ENCODE results near the gene ASAP2.

Gene ASAP2

DNA sequence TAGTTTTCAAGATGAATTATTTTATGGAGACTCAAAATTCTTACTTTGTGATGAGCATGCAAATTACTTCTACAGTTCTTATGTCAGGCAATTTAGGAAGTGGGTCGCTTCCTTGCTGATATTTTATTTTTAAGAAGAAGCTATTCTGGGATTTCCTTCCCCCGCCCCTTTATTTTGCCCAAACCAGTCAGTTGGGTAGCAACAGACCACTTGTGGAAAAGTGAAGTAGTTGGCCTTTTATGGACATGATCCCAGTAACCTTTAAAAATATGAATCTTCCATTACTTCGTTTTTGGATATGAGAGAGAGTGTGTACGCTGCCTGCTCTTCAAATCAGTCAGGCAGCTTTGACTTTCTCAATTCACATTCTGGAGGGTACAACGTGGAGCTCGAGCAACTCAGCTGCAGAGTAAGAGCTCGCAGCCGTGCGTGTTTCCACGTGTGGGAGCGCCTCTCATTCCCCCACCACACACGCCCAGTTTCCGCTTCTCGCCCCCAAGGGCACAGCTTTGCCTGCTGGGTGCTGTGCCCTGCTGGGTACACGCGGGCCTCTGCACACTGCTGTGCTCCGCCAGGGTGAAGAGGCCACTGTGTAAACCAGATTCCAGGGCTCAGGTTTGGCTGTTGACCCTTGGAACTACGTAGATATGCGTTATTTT lies 124.1 kb downstream of the ASAP2 start:
- DNase-seq, result no peak

DNA sequence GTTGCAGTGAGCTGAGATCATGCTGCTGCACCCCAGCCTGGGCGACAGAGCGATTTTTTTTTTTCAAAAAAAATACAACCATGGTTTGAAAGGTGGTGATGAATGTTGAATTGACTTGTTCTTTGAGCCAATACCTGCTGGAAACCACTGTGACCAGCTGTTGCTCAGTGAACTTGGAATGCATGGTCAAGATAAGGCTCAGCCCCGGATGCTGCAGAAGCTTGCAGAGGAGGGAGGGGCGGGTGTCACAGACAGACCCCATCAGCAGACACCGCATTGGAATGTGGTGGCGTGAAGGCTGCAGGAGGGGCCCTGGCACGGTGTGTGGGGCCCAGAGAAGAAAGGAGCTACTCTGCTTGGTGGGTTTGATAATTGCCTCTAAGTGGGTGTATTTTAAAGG lies 125.1 kb downstream of the ASAP2 start:
- DNase-seq, result no peak

DNA sequence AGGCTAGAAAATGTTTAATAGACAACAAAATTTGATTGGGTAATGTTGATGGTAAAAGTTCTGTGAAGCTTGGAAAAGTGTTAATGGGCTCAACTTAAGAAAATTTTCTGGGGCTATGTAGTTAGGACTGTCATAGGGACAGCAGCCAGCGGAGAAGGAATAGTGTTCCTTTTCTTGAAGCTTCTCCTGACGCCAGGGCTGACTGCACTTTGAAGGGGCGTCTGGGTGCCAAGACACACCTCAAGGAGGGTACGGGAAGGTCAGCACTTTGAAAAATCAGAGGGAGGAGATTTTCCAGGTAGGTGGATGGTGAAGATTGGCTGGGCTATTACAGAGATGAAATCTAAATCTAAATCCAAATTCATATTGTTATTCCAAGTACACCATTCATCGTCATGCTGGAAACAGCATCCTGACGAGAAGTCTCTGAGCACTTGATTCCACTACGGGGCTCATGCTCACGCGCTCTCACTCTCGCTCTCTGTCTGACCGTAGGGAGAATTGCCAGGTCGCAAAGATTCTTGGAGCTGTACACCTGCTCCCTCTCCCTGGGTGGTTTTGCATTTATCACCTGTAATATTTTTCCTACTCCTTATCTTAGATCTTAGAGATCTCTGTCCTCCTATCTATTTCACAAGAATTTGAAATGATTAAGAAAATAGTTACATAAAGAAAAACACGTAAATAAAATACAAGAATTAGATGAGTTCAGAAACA lies 125.7 kb downstream of the ASAP2 start:
- no peak for DNase-seq

DNA sequence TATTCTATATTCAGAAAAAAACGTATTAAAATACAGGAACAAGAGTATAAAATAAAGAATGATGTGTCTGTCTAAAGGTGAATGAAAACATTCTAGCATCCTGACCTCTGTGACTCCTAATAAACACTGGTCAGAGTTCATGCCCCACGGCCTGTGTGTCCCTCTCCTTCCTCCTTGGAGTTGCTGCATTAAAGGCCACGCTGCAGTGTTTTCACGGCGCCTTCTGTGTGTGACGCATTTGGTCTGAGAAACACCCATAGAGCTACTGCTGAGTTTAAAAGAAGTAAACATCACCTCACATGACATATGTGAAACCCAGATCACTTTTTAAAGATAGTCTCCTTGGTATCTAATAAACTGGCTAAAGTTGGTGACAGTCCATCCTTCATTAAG lies 126.2 kb downstream of the ASAP2 start:
- no peak for DNase-seq

DNA sequence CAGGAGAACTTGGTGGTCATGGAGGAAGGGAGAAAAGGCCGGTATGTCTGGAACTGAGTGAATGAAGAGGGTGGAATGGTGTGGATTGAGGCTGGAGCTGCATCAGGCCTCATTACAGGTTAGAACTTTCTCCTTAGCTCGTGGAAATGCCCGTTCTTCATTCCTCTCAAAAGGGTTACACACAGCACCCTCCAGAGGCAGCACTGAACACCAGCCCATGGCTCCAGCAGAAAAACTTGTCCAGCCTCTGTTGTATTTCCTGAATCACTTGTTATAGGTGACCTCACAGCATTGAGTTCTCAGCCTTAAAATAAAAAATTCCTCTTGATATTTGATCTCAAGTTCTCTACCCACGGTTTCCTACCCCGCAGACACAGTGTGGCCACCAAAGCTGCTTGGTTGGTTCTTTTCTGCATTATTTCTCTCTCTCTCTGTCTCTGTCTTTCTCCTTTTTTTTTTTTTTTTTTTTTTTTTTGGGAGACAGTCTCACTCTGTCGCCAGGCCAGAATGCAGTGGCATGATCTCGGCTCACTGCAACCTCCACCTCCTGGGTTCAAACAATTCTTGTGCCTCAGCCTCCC lies 127.1 kb downstream of the ASAP2 start:
- DNase-seq, result peak; percentile 3

DNA sequence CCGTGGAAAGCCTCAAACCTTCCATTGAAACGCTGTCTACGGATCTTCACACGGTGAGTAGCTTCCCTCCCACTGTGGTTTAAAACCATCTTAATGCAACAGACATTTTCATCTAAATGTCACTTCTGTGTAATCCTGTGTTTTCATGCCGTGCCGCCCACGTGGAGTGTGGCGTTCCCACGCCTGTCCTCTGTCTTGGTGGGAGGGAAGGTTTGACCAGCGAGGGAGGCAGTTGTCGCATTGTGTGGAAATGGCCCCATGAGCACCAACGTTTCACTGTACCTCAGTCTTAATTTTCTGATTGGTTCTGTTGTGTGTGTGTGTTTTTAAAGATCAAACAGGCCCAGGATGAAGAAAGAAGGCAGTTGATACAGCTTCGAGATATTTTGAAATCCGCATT lies 128.1 kb downstream of the ASAP2 start:
- DNase-seq, result no peak

DNA sequence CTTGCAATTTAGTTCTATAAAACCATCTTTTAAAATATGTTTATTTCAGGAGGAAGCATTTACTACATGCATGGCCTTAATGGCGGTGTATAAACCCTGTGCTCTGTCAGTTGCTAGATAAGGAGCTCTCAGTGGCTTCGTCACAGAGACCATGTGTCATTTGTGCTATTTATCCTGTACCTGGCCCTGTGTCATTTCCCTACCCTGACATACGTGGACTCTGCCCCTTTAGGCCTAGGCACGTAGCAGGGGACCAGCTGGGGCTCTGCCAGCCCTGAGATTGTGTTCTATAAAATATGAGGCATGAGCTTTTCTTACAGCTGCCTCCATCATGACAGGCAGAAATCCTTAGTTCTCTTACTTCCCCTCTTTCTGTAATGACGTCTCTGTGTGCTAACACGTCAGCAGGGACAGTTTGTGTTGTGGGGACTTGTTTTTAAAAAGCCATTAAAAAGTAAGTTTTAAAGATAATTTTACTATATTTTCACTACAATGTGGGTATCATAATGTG lies 128.8 kb downstream of the ASAP2 start:
- no peak for DNase-seq

DNA sequence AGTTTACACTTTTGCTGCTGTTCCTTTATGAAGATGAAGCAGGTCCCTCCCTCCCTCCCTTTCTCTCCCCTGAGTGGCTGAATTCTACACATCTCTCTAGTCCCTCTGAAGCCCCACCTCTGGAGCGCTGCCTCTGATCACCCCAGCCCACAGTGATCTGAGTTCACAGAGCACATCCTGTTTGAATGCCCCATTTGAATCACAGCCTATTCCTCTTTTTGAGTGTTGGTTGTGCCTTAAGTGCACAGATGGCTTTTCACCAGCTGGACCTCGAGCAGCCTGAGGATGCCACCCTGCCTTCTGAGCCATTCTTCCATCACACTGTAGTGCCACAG lies 129.6 kb downstream of the ASAP2 start:
- no peak for DNase-seq

DNA sequence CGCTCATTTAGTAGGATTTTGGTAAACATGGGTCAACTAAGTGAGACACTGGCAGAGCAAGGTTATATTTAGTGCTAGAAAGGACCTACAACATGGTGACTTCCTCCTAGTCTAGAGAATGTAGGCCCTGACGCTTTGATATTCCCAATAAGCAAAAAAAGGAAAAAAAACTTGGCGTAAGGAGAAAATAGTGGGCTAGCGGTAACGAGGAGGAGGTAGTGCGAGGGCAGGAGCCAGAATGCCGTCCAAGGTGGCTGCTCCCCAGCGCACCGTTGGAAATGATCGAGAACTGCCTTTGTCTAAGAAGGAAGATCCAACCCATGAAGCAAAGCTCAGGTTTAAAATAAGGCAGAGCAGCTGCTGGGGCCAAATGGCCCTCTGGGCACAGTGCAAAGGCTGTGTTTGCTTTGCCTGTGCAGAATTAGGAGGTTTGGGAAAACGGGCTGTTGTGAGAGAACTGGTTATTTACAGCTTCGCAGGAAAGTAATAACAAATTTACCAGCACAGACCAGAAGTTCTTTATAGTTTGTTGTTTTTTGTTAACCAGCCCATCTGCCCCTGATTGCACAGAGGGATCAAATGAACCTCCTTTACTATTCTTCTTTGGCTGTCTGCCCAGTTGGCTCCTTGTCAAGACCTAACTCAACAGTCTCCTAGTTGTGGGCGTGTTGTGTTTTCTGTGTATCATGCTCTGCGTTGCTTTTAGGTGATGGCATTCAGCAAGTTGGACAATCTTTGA lies 130.1 kb downstream of the ASAP2 start:
- peak; percentile 36 for DNase-seq

DNA sequence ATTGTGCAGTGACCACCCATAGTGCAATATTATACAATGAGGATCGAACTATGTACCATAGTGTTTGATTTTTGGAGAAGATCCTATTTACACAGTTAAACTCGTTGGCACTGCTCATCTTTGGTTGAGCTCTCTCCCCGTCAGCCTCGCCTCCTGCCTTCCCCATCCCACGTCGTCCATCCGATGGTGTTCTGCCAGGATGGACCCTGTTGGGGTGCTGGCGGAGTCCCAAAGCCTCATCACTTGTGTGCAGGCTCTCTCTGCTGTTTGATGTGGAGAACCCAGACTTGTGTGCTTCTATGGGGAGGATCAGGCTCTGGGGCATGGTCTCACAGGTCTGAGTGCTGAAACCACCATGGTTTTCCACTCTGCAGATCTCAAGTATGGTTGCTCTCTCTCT lies 131.3 kb downstream of the ASAP2 start:
- no peak for DNase-seq

DNA sequence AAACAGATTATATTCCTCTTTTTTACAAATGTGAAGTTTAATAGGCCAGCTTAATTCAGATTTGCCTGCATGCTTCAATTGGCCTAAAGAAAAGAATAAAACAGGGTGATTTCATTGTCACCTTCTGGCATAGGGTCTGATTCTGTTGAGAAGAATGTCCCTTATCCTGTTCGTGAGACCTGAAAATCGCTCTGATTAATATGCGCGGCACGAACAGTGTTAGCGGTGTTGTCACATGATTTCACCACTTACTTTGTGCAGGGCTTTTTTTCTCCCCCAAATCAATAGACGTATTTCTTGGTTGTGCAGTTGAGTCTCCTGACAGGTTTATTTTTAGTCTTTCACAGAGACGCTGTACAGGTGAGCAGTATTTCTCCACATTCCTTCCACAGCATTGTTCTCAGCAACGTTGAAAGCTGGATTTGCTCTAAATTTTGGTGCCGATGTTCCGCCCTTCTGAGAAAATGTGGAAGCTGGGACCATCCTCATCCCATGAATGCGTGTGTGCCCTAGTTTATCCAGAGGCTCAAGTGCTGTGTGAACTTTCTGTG lies 134.8 kb downstream of the ASAP2 start:
- DNase-seq, result no peak

DNA sequence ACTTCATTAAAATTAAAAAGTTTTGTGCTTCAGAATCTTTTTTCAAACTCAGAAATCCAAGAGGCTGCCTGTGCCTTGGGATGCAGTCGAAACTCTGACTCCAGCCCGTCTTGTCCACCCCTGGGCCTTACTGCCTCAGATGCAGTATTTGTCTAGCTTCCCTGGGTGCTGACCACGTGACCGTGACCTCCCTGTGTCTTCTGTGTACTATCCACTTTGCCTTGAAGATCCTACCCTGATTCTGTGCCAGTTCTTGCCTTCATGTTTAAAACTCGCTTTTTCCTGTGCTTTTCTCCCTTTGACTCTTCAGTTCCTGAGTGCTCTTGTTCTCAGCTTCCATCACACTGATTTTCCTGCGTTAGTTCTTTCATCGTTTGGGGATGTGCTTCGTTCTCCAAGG lies 136.0 kb downstream of the ASAP2 start:
- DNase-seq, result no peak

DNA sequence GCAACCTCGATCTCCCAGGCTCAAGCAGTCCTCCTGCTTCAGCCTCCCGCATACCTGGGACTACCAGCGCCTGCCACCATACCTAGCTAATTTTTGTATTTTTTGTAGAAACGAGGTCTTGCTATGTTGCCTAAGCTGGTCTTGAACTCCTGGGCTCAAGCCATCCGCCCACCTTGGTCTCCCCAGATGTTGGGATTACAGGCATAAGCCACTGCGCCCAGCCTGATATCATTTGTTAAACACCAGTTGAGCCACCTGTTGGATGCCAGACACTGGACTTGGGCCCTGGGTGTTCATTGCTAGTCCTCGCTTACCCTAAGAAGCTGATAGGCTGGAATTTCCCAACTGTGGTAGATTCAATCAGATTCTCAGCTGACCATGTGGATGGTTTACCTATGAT lies 136.9 kb downstream of the ASAP2 start:
- DNase-seq, result no peak

DNA sequence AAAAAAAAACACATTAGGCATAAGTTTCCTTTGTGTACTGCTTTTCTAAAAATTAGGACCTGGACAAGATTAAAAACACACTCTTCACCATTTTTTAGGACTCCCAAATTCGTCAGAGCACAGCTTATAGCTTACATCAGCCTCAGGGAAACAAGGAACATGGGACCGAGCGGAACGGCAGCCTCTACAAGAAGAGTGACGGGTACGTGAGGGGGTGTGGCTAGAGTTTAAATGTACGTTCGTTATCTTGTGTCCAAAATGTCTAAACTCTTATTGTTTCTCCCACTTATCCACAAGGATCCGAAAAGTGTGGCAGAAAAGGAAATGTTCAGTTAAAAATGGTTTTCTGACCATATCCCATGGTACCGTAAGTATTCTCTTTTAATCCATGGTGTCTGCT lies 137.8 kb downstream of the ASAP2 start:
- no peak for DNase-seq

DNA sequence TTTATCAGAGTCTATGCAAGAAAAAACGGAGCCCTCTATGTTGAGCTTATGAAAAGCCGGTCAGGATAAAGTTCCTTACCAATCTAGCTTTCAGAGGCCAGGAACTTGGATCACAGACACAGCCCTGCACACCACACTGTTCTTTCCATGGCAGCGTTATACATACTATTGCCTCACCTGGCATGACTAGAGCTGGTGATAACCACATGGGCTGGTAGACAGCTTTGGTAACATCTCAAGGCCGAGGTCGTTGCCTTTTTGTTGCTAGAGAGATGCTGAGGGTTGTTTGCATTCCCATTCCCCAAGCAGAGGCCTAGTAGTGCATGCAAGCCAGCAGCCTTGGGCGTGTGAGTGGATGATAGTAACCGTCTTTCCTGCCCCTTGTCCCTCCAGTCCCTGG lies 138.7 kb downstream of the ASAP2 start:
- DNase-seq, result no peak

DNA sequence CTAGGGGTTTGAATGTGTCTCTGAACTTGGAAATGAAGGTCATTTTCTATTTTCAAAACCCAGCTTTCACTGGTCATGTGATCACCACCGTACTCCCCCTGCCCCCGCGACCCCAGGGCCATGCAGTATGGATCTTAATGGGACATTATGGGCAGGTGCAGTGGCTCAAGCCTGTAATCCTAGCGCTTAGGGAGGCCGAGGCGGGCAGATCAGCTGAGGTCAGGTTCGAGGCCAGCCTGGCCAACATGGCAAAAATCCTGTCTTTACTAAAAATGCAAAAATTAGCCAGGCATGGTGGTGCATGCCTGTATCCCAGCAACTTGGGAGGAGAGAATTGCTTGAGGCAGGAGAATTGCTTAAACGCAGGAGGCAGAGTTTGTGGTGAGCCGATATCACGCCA lies 139.4 kb downstream of the ASAP2 start:
- DNase-seq, result no peak

DNA sequence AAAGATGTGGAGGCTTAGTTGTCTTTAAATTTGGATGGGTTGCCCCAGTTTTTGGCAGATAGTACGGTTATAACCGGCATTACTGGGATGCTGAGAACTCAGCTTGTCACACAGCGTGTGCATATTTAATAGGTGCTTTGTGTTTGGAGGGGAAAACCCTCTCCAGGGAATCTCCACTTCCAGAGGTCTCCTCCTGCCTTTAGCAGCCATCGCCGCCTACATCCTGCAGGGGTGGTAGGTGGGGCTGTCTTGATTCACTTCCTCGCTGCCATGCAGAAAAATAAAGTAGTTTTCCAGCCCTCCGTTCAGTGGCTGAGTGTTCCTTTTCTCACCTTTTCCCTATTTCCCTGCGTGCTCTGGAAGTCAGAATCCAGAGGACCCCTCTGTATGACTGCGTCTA lies 140.3 kb downstream of the ASAP2 start:
- DNase-seq, result no peak

DNA sequence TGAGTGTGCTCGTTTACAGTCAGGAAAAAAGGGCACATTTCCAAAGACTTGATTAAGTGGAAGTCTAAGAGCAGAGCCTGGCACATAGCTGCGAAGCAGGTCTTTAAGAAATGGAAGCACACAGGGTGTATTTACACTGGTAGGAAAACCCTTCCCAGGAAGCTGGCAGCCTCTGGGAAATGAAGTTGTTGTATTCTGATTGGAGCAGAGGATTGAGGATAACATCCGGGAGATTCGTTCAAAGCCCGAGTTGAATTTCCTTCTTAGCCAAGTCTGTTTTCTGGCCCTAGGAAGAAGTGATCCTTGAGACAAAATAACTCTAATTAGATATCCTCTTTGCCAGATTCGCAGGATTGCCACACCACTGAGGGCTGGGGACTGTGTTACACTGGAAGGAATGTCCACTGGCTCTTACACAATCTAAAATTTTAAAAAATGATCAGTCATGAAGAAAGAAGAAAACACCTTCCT lies 140.8 kb downstream of the ASAP2 start:
- DNase-seq, result no peak

DNA sequence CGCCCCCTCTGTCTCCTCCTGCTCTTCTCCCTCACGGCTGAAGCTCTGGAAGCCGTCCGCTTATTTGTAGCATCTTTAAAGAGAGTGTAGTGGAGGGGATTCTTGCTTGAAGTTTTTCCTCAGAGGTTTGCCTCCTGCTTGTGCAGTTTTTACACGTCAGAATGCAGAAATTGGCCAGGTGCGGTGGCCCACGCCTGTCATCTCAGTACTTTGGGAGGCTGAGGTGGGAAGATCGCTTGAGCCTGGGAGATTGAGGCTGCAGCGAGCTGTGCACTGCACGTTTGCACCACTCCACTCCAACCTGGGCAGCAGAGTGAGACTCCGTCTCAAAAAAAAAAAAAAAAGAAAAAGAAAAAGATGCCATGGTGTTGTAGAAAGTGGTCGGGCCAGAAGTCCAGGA lies 147.7 kb downstream of the ASAP2 start:
- no peak for DNase-seq

DNA sequence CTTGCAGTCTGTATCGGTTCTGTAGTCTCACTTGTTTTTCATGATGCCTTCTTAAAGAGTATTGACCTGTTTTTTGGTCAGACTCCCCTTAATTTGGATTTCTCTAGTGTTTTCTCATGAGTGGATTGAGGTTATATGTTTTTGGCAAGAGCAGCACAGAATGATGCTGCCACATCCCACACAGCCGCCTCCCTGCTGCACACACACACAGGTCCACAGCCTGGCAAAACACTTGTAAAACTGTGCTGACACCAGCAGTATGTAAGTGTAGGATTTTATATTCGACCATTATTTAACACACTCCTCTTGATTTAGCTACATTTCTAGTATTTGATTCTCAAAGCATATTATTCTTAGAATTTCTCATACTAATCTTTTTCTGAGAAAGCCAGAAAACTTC lies 148.7 kb downstream of the ASAP2 start:
- DNase-seq, result no peak

DNA sequence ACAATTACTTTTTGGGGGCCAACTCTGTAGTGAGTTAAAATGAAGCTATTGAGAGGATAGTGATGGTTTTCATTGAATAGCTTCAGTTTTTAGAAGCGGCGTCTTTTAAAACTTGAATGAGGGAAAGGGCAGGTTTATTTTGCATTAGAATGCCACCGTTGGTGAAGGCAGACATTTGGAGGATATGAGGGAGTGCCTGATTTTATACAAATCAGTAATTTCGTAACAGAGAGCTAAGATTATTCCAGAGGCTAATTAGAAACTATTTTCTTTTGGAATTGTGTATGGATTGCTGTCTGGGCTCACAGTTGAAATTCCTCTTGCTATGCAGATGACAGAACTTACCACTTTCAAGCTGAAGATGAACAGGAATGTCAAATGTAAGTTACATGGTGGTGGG lies 149.1 kb downstream of the ASAP2 start:
- DNase-seq, result no peak

DNA sequence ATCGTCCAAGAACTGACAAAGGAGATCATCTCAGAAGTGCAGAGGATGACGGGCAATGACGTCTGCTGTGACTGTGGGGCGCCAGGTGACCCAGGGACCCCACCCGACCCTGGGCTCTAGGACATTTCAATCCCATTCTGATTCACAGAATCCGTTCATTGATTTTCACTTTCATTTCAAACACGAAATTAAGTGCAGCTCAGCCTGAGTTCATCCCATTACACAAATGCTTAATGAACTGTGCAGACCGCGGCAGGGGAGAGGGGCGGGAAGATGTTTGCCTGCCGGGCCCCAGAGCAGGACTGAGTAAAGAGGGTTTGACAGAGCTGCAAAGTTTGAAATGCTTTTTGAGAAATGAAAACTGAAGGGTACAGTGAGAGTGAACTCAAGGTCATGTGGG lies 149.6 kb downstream of the ASAP2 start:
- no peak for DNase-seq

DNA sequence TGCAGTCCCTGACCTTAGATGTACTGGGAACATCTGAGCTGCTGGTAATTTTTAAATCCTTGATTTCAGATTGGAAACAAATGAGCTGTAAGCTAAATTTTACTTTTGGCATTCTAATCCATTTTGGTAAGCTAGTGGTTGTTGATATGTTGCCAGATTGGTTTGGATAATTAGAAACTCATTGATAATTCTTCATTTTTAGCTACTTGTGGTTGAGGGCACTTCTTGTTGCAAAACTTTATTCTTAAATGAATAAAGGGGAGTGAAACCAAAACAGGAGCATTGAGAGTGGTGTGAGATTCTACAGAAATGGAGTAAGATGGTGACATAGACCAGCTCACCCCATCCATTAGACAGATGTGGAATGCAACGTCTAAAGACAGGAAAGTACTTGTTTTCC lies 152.2 kb downstream of the ASAP2 start:
- DNase-seq, result no peak

Data from NCI-H1436 treated with DMSO at 0.1 percent for 48 hours (cell line).